ENCODE results near the gene DAPK3.
A peak's percentile ranks its signal among the peaks of the same experiment; 100 is the strongest.

Gene DAPK3

DNA sequence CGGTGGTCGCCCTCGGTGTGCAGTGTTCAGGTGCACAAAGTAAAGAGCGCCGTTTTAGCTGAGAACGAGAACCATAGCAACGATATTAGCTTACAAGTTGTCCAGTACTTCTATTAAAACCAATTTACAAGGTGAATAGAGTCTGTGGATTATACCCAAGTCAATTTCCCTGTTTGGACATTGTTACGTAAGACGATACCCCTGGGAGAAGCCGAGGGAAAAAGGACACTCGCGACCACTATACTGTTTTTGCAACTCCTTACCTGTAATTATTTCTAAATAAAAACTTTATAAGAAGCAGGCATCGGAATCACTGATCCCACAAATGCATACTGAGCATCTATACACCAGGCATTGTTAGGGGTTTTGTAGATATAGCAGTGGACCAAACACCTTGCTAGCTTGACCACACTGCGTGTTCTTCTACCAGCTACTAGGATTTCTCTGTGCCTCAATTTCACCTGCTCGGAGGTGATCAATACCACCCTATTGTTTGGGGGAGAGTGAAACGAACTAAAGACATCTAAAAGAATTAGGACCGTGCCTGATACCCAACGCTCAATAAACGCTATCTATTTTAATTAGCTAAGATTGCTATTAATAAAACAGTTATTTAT lies 14.9 kb upstream of the DAPK3 start:
- DNase-seq (no peak), ATAC-seq (replicated peaks) (no peak)
- Mint-ChIP-seq H3K27ac (peak overlapping the region; percentile 99), H3K36me3 (peaks cover 34 to 44% of the 10 kb centered on the region in 2 donors), H3K4me1 (peaks cover 35 to 64% of the 10 kb centered on the region in 2 donors), H3K9me3 (peaks cover under 1 to 1% of the 10 kb centered on the region in 2 donors), H3K27me3 (no peaks in the 10 kb centered on the region), H3K4me3 (peak overlapping the region; percentile 93 to 95)

DNA sequence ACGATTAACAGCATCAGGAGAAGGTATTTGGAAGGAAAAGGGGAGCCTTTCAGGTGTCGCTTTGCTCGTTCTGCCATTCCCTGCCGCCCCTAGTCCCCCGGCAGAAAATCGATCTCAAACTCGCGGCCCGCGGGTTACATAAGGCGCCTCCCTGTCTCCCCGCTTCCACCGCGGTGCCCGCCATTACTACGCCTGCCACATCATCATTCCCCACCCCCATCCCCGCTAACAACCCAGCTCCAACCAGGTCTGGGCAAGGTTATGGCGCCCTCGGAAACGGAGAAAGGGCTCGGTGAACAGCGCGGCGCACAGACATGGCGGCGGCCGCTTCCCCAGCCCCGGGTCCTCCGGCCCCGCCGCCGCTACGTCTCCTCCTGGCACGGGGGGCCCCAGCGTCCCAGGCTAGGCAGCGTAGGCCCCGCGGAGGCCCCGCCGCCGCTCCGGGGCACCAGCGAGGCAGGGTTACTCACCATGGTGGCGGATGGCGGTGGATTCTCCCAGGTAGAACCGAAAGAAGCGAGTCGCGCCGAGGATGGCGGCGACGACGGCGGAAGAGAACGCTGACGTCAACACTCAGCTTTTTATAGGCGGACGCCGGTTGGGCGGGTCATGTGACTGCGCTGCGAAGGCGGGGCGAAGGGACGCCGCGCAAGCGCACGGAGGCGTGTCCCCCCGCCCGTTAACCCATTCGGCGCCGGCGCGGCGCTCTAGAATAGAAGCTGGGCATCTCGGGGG lies 14.2 kb upstream of the DAPK3 start, which contains the start of gene EEF2:
TSS of gene EEF2 (minus strand) at position 556 of the 735 bp plus-strand sequence. CDS start at position 473, 83 bp downstream.
- H3K4me1 Mint-ChIP-seq: peaks cover 32 to 62% of the 10 kb centered on the region in 2 donors
- DNase-seq (peak; percentile 84), ATAC-seq (replicated peaks) (peak; percentile 38 to 48)
- H3K36me3 Mint-ChIP-seq: peaks cover 37 to 43% of the 10 kb centered on the region in 2 donors
- H3K4me3 Mint-ChIP-seq: peak within 1 kb of the TSS; percentile 93 to 95
- peak within 1 kb of the TSS; percentile 99 for H3K27ac Mint-ChIP-seq
- no peaks in the 10 kb centered on the region for H3K27me3 Mint-ChIP-seq
- H3K9me3 Mint-ChIP-seq: no peaks in the 10 kb centered on the region

DNA sequence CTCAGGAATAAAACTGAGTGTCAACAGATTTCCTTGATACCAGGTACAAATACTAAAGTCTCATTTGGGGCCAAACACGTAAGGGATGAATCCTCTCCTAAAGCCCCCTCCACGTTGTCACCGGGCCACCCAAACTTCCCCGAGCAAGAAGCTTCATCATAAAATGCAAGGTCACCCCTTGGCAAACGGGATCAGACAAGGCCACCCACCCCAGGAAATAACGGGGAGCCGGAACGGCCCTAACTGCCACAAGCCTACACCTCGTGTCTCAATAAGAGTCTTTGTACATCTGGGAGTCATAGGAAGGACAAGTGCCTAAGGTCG lies 13.6 kb upstream of the DAPK3 start:
- peak overlapping the region; percentile 93 to 95 for H3K4me3 Mint-ChIP-seq
- no peaks in the 10 kb centered on the region for H3K27me3 Mint-ChIP-seq
- peak overlapping the region; percentile 99 for H3K27ac Mint-ChIP-seq
- peaks cover 42 to 48% of the 10 kb centered on the region in 2 donors for H3K36me3 Mint-ChIP-seq
- H3K9me3 Mint-ChIP-seq: no peaks in the 10 kb centered on the region
- ATAC-seq (replicated peaks) (no peak), DNase-seq (no peak)
- H3K4me1 Mint-ChIP-seq: peaks cover 35 to 65% of the 10 kb centered on the region in 2 donors

DNA sequence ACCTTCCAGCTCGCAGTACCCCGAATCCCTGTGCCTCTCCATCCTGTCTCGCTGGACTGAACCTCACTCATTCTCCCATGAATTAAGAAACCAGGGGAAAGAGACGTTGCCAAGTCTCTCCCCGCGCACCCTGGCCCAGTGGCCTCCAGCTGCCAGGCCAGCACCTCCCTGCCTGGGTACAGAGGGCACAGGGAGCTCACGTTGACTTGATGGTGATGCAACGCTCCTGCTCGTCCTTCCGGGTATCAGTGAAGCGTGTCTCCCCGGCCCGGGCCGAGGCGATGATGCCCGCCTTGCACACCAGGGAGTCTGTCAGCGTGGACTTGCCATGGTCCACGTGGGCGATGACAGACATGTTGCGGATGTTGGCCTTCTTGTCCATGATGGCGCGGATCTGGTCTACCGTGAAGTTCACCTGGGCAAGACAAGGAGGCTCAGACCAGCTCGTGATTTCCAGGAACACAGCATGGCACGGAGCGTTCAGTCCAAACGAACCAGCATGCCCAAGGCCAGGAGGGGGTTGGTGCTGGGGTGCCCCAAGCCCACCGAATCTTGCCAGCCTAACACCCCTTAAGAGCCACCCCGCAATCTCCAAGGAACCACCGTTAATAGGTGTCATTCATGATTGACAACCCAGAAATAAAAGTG lies 13.2 kb upstream of the DAPK3 start:
- H3K36me3 Mint-ChIP-seq: peaks cover 47 to 53% of the 10 kb centered on the region in 2 donors
- peak overlapping the region; percentile 99 for H3K27ac Mint-ChIP-seq
- DNase-seq (no peak), ATAC-seq (replicated peaks) (peak in 1 of 2 donors; percentile 5)
- H3K4me1 Mint-ChIP-seq: peaks cover 36 to 63% of the 10 kb centered on the region in 2 donors
- H3K4me3 Mint-ChIP-seq: peak overlapping the region; percentile 93 to 95
- no peaks in the 10 kb centered on the region for H3K27me3 Mint-ChIP-seq
- no peaks in the 10 kb centered on the region for H3K9me3 Mint-ChIP-seq

DNA sequence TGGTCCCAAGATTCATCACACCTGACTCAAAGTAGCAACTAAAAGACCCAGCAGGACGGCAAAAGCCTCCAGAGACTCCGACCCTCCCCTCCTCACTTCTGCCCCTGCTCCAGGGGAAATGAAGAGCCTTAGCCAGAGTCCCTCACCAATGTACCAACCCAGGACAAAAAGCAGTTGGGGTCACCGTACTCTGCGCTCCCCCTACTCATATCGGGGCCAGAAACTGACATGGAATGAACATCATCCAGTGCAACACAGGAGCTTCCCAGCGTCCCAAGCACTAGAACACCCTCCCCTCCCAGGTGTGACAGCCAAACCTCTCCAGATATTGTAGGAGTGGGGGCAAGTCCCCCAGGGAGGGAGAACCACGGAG lies 12.6 kb upstream of the DAPK3 start:
- DNase-seq (no peak), ATAC-seq (replicated peaks) (no peak)
- H3K4me1 Mint-ChIP-seq: peaks cover 36 to 63% of the 10 kb centered on the region in 2 donors
- H3K9me3 Mint-ChIP-seq: no peaks in the 10 kb centered on the region
- H3K27ac Mint-ChIP-seq: peak overlapping the region; percentile 99
- no peaks in the 10 kb centered on the region for H3K27me3 Mint-ChIP-seq
- H3K36me3 Mint-ChIP-seq: peaks cover 49 to 55% of the 10 kb centered on the region in 2 donors
- peak overlapping the region; percentile 93 to 95 for H3K4me3 Mint-ChIP-seq

- H3K27me3 Mint-ChIP-seq: no peaks in the 10 kb centered on the region
- peaks cover 54 to 59% of the 10 kb centered on the region in 2 donors for H3K36me3 Mint-ChIP-seq
- peak overlapping the region; percentile 93 to 95 for H3K4me3 Mint-ChIP-seq
- H3K27ac Mint-ChIP-seq: peak overlapping the region; percentile 99
- no peak for ATAC-seq (replicated peaks)
- no peaks in the 10 kb centered on the region for H3K9me3 Mint-ChIP-seq
- DNase-seq: no peak
- peaks cover 37 to 65% of the 10 kb centered on the region in 2 donors for H3K4me1 Mint-ChIP-seq
Measured at GRCh38 chr19:3982701-3983541, 12.0 kb upstream of the DAPK3 start.

- Mint-ChIP-seq H3K4me3 (peak overlapping the region; percentile 43 to 93), H3K27me3 (no peaks in the 10 kb centered on the region), H3K27ac (peak overlapping the region; percentile 99), H3K4me1 (peaks cover 41 to 64% of the 10 kb centered on the region in 2 donors), H3K36me3 (peaks cover 63 to 69% of the 10 kb centered on the region in 2 donors), H3K9me3 (no peaks in the 10 kb centered on the region)
- DNase-seq (no peak), ATAC-seq (replicated peaks) (no peak)
Measured at GRCh38 chr19:3981736-3982681, 11.1 kb upstream of the DAPK3 start.

GRCh38 chr19:3981373-3981735 lies 10.5 kb upstream of the DAPK3 start:
- no peak for DNase-seq
- Mint-ChIP-seq H3K36me3 (peaks cover 68 to 73% of the 10 kb centered on the region in 2 donors), H3K4me3 (peak overlapping the region; percentile 46 to 56), H3K27me3 (no peaks in the 10 kb centered on the region), H3K4me1 (peaks cover 39 to 60% of the 10 kb centered on the region in 2 donors), H3K27ac (peak overlapping the region; percentile 92), H3K9me3 (no peaks in the 10 kb centered on the region)
- ATAC-seq (replicated peaks): no peak

GRCh38 chr19:3980353-3981251 lies 9.7 kb upstream of the DAPK3 start:
- Mint-ChIP-seq H3K9me3 (no peaks in the 10 kb centered on the region), H3K36me3 (peaks cover 75 to 80% of the 10 kb centered on the region in 2 donors), H3K27me3 (no peaks in the 10 kb centered on the region), H3K4me3 (no peak overlapping the region), H3K4me1 (peaks cover 39 to 61% of the 10 kb centered on the region in 2 donors), H3K27ac (peak overlapping the region; percentile 92)
- ATAC-seq (replicated peaks): no peak
- DNase-seq: no peak

DNA sequence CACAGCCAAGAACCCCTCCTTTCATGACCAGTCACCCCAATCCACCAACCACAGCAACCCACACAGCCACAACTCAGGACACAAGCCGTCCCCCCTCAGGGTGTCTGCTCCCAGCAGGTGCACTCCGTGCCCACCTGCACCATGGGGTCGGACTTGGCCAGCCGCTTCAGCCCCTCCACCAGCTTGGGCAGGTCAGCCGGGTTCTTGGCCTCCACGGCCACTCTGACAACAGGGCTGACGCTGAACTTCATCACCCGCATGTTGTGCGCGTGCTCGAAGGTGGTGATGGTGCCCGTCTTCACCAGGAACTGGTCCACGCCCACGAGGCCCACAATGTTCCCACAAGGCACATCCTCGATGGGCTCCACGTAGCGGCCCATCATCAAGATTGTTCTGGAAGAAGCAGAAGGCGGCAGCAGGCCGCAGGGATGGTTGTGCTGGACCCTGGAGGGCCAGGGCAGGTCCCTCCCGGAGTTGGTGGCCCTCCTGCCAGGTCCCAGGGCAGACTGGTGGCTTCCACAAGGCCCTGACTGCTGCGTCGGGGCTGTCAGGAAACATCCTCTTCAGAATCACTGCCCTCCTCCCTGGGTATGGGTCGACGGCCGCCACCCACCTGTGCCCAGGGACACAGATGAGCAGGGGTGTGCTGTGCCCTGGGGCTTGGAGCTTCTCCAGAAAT lies 8.9 kb upstream of the DAPK3 start:
- H3K27me3 Mint-ChIP-seq: no peaks in the 10 kb centered on the region
- no peak for DNase-seq
- peak overlapping the region in 1 of 2 donors; percentile 19 for H3K4me3 Mint-ChIP-seq
- ATAC-seq (replicated peaks): no peak
- H3K4me1 Mint-ChIP-seq: peaks cover 37 to 61% of the 10 kb centered on the region in 2 donors
- no peaks in the 10 kb centered on the region for H3K9me3 Mint-ChIP-seq
- peaks cover 69 to 76% of the 10 kb centered on the region in 2 donors for H3K36me3 Mint-ChIP-seq
- peak overlapping the region; percentile 75 for H3K27ac Mint-ChIP-seq

GRCh38 chr19:3979289-3979673 lies 8.4 kb upstream of the DAPK3 start:
- H3K36me3 Mint-ChIP-seq: peaks cover 63 to 70% of the 10 kb centered on the region in 2 donors
- H3K4me3 Mint-ChIP-seq: peak overlapping the region in 1 of 2 donors; percentile 19
- H3K27me3 Mint-ChIP-seq: no peaks in the 10 kb centered on the region
- peaks cover 36 to 56% of the 10 kb centered on the region in 2 donors for H3K4me1 Mint-ChIP-seq
- no peaks in the 10 kb centered on the region for H3K9me3 Mint-ChIP-seq
- ATAC-seq (replicated peaks) (no peak), DNase-seq (no peak)
- H3K27ac Mint-ChIP-seq: peak overlapping the region; percentile 75

- ATAC-seq (replicated peaks) (no peak), DNase-seq (no peak)
- H3K4me3 Mint-ChIP-seq: peak overlapping the region in 1 of 2 donors; percentile 61
- peak overlapping the region; percentile 87 for H3K27ac Mint-ChIP-seq
- peaks cover 27 to 44% of the 10 kb centered on the region in 2 donors for H3K4me1 Mint-ChIP-seq
- peaks cover 53 to 59% of the 10 kb centered on the region in 2 donors for H3K36me3 Mint-ChIP-seq
- H3K27me3 Mint-ChIP-seq: no peaks in the 10 kb centered on the region
- H3K9me3 Mint-ChIP-seq: no peaks in the 10 kb centered on the region
Measured at GRCh38 chr19:3978145-3978544, 7.2 kb upstream of the DAPK3 start.

Measured in stimulated activated naive B cell treated with anti-CD40 and anti-IgM and Interleukin-4, amounts not matched to agents 10 μg/mL and 1 μg/mL and 100 μg/mL, for 72 hours (primary cell).